ENCODE results near the gene IER3.

The IER3 gene

DNA sequence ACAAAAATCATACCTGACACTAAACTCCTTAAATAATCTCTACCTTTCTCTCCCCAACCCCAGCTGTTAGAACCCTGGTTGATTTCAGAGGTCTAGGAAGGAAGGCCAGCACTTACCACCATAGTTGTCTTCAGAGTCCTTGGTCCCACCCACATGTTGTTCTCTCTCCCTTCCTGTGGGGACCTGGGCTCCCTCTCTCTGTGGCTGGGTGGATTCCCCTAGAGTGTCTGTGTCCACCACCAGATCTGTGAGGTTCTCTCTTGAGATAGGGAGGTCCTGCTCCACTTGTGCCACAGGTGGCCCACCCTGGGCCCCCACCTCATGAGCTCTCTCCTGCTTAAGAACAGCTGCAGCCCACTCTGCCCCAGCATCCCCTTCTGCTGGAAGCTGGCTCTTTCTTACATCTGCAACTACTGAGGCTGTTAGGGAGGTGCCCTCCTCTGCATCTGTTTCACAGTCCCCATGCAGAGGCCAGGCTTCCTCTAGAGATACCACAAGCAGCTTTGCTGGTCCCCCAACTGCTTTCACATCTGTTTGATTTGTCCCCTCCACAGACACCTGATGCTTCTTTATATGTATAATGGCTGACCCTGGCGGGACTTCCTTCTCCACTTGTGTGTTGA, 32.5 kb downstream of the IER3 start:
- H3K4me3 ChIP-seq (ENCODE audit: low read length): no peak overlapping the region
- DNase-seq: no peak
- H3K9me3 ChIP-seq (replicated peaks; ENCODE audit: insufficient read depth, low read length): no peaks in the 10 kb centered on the region
- H3K4me2 ChIP-seq (ENCODE audit: low read depth, low read length): no peak overlapping the region
- H3K9me2 ChIP-seq (replicated peaks; ENCODE audit: insufficient read depth, low read length): no peaks in the 10 kb centered on the region
- no peak overlapping the region for H3K9ac ChIP-seq (ENCODE audit: low read length)
- no peaks in the 10 kb centered on the region for H3F3A ChIP-seq (ENCODE audit: insufficient read depth, low read length)
- peaks cover 3% of the 10 kb centered on the region; the same call in 1 of the 2 replicates for H3K36me3 ChIP-seq (replicated peaks; ENCODE audit: insufficient read depth, low read length)
- no peaks in the 10 kb centered on the region for H3K27me3 ChIP-seq (replicated peaks; ENCODE audit: insufficient read depth, low read length)
- H4K20me1 ChIP-seq (ENCODE audit: insufficient read depth, low read length): no peaks in the 10 kb centered on the region
- H3K27ac ChIP-seq (ENCODE audit: low read length): no peak overlapping the region
- peaks cover 13% of the 10 kb centered on the region for H3K79me2 ChIP-seq (ENCODE audit: low read length)
- H2AFZ ChIP-seq (ENCODE audit: low read length): no peak overlapping the region
- TF ChIP-seq, protein P1, sequence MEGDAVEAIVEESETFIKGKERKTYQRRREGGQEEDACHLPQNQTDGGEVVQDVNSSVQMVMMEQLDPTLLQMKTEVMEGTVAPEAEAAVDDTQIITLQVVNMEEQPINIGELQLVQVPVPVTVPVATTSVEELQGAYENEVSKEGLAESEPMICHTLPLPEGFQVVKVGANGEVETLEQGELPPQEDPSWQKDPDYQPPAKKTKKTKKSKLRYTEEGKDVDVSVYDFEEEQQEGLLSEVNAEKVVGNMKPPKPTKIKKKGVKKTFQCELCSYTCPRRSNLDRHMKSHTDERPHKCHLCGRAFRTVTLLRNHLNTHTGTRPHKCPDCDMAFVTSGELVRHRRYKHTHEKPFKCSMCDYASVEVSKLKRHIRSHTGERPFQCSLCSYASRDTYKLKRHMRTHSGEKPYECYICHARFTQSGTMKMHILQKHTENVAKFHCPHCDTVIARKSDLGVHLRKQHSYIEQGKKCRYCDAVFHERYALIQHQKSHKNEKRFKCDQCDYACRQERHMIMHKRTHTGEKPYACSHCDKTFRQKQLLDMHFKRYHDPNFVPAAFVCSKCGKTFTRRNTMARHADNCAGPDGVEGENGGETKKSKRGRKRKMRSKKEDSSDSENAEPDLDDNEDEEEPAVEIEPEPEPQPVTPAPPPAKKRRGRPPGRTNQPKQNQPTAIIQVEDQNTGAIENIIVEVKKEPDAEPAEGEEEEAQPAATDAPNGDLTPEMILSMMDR (IDR thresholded peaks at IDR 0.05; ENCODE audit: low read length): no peak
- TF ChIP-seq EZH2phosphoT487 (IDR thresholded peaks at IDR 0.05; ENCODE audit: low read length) (no peak), EZH2 (optimal IDR thresholded peaks at IDR 0.05; ENCODE audit: low read depth, low read length) (no peak)
- H3K4me1 ChIP-seq (ENCODE audit: low read length): no peaks in the 10 kb centered on the region

DNA sequence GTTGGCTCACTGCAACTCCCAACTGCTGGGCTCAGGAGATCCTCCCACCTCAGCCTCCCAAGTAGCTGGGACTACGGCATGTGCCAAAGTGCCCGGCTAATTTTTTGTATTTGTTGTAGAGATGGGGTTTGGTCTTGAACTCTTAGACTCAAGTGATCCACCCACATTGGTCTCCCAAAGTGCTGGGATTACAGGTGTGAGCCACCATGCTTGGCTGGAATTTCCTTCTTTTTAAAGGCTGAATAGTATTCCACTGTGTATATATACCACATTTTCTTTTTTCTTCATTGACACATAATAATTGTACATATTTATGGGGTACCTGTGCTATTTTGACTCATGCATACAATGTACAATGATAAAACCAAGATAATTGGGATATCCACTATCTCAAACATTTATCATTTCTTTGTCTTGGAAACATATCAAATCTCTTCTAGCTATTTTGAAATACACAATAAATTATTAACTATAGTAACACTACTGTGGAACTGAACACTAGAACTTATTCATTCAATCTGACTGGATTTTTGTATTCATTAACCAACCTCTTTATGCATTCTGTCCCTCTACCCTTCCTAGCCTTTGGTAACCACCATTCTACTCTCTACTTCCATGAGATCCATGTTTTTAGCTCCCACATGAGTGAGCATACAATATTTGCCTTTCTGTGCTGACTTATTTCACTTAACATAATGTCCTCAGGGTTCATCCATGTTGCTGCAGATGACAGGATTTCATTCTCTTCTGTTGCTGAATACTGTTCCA, 35.1 kb downstream of the IER3 start:
- no peaks in the 10 kb centered on the region for H3K27me3 ChIP-seq (replicated peaks; ENCODE audit: insufficient read depth, low read length)
- H3K9ac ChIP-seq (ENCODE audit: low read length): no peak overlapping the region
- H3K4me3 ChIP-seq (ENCODE audit: low read length): no peak overlapping the region
- no peak overlapping the region for H2AFZ ChIP-seq (ENCODE audit: low read length)
- H3K36me3 ChIP-seq (replicated peaks; ENCODE audit: insufficient read depth, low read length): no peaks in the 10 kb centered on the region; the same call in 1 of the 2 replicates
- TF ChIP-seq EZH2phosphoT487 (IDR thresholded peaks at IDR 0.05; ENCODE audit: low read length): no peak
- TF ChIP-seq, protein P1 (IDR thresholded peaks at IDR 0.05; ENCODE audit: low read length): no peak
- TF ChIP-seq EZH2 (optimal IDR thresholded peaks at IDR 0.05; ENCODE audit: low read depth, low read length): no peak
- no peaks in the 10 kb centered on the region for H4K20me1 ChIP-seq (ENCODE audit: insufficient read depth, low read length)
- H3K4me2 ChIP-seq (ENCODE audit: low read depth, low read length): no peak overlapping the region
- no peaks in the 10 kb centered on the region for H3K9me2 ChIP-seq (replicated peaks; ENCODE audit: insufficient read depth, low read length)
- H3F3A ChIP-seq (ENCODE audit: insufficient read depth, low read length): no peaks in the 10 kb centered on the region
- no peaks in the 10 kb centered on the region for H3K79me2 ChIP-seq (ENCODE audit: low read length)
- no peak overlapping the region for H3K27ac ChIP-seq (ENCODE audit: low read length)
- no peaks in the 10 kb centered on the region for H3K9me3 ChIP-seq (replicated peaks; ENCODE audit: insufficient read depth, low read length)
- no peak for DNase-seq
- H3K4me1 ChIP-seq (ENCODE audit: low read length): no peaks in the 10 kb centered on the region

GRCh38 chr6:30707281-30707850, 37.0 kb downstream of the IER3 start:
- no peaks in the 10 kb centered on the region for H3K27me3 ChIP-seq (replicated peaks; ENCODE audit: insufficient read depth, low read length)
- no peaks in the 10 kb centered on the region for H3K36me3 ChIP-seq (replicated peaks; ENCODE audit: insufficient read depth, low read length)
- no peak overlapping the region for H3K27ac ChIP-seq (ENCODE audit: low read length)
- no peak overlapping the region for H3K4me3 ChIP-seq (ENCODE audit: low read length)
- H2AFZ ChIP-seq (ENCODE audit: low read length): no peak overlapping the region
- H3K9ac ChIP-seq (ENCODE audit: low read length): no peak overlapping the region
- H3F3A ChIP-seq (ENCODE audit: insufficient read depth, low read length): no peaks in the 10 kb centered on the region
- H3K4me1 ChIP-seq (ENCODE audit: low read length): no peaks in the 10 kb centered on the region
- H3K9me3 ChIP-seq (replicated peaks; ENCODE audit: insufficient read depth, low read length): no peaks in the 10 kb centered on the region
- DNase-seq: no peak
- no peaks in the 10 kb centered on the region for H4K20me1 ChIP-seq (ENCODE audit: insufficient read depth, low read length)
- H3K79me2 ChIP-seq (ENCODE audit: low read length): no peaks in the 10 kb centered on the region
- H3K9me2 ChIP-seq (replicated peaks; ENCODE audit: insufficient read depth, low read length): no peaks in the 10 kb centered on the region
- no peak overlapping the region for H3K4me2 ChIP-seq (ENCODE audit: low read depth, low read length)
- no peak for TF ChIP-seq EZH2phosphoT487 (IDR thresholded peaks at IDR 0.05; ENCODE audit: low read length)
- TF ChIP-seq, protein P1 (IDR thresholded peaks at IDR 0.05; ENCODE audit: low read length): no peak
